Activated naive CD8-positive, alpha-beta T cell treated with anti-CD3 and anti-CD28 coated beads, Interleukin-2, amount 50 U/mL, for 24 hours (primary cell): ENCODE data around the gene ARHGAP20.
A peak's percentile ranks its signal among the peaks of the same experiment; 100 is the strongest.

Source experiments
- ATAC-seq: fragments of 150-1000 bp; cut with Tn5 transposase; one replicate; pipeline ENCODE4 v1.10.0; 2021
- DNase-seq: peaks from one replicate; pipeline ENCODE4 v3.0.0; 2021
- H3K27ac Mint-ChIP-seq: one replicate; pipeline ENCODE4 v1.8.0; 2021; ENCODE audit warnings: mild to moderate bottlenecking, mixed read lengths
- H3K27me3 Mint-ChIP-seq: one replicate; pipeline ENCODE4 v1.8.0; 2021; ENCODE audit warnings: mixed read lengths
- H3K36me3 Mint-ChIP-seq: one replicate; pipeline ENCODE4 v1.8.0; 2021; ENCODE audit warnings: low read depth, mixed read lengths
- H3K4me1 Mint-ChIP-seq: one replicate; pipeline ENCODE4 v1.8.0; 2021; ENCODE audit warnings: mixed read lengths
- H3K4me3 Mint-ChIP-seq: one replicate; pipeline ENCODE4 v1.8.0; 2021; ENCODE audit warnings: mild to moderate bottlenecking, moderate library complexity, mixed read lengths
- H3K9me3 Mint-ChIP-seq: one replicate; pipeline ENCODE4 v1.8.0; 2021; ENCODE audit warnings: mixed read lengths

The ARHGAP20 gene

DNA sequence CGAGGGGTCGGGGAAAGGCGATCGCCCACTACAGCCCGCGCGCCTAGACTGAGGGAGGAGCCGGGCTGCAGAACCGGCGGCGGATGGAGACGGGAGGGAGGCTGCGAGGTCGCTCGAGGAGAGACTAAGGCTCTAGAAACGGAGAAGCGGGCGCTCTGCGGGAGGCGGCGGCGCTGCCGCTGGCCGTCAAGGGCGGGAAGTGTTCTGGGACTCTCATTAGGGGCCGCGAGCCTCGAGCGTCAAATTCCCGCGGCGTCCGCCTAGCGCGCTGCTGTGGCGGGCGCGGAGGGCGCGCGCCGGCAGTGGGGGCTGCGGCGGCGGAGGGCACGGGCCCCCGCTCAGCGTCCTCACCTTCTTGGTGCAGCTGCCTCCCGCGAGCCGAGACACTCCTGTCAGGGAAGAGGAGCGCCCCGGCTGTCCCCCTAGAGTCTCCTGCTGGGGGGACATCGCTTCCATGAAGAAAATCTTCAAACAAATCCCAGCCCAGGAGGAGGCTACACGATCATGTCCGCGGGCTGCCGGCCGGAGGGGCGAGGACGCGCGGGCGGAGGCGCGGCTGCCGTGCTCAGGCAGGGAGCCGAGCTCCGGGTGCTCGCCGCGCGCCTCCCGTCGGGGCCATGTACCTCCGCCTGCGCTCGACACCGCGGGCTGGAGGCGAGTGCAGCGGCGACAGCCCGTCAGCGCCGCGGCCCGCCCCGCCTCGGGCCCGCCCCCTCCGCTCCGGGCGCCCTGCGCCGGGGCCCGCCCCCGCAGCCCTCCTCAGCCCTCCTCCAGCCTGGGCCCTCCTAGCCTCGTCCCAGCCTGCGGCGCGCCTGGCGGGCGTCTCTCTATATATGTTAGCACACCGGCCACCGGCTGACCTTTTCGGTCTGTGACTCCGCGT is at the start of gene ARHGAP20:
Gene ARHGAP20 (minus strand): TSS at position 662 of the 883 bp plus-strand sequence. CDS start 206 bp downstream, at position 456.
- ATAC-seq (peak; percentile 91), DNase-seq (peak; percentile 64)
- Mint-ChIP-seq H3K4me3 (peak within 1 kb of the TSS; percentile 61), H3K9me3 (no peaks in the 10 kb centered on the region), H3K27ac (no peak within 1 kb of the TSS), H3K27me3 (peaks cover 57% of the 10 kb centered on the region), H3K36me3 (no peaks in the 10 kb centered on the region), H3K4me1 (peaks cover 11% of the 10 kb centered on the region)

DNA sequence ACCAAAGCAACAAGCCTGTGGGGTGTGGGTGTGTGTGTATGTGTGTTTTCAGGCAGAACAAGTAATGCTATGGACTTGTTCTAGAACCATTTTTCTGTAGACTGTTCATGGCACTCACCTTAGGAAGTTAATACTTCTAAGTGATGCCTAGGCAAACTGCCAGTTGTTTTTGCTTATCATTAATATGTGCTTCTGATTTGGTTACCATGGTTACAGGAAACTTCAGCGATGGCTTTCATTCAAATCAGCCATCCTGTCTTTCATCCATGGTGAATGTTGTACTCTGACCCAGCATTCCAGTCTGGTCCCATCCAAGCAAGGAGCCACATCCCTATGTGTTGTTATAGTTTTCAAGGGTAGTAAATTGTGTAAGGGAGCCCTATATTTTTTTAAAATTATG is 49.8 kb upstream of the ARHGAP20 start:
- Mint-ChIP-seq H3K9me3 (no peaks in the 10 kb centered on the region), H3K4me3 (no peak overlapping the region), H3K27me3 (peaks cover 16% of the 10 kb centered on the region), H3K27ac (no peak overlapping the region), H3K36me3 (no peaks in the 10 kb centered on the region), H3K4me1 (no peaks in the 10 kb centered on the region)
- ATAC-seq (no peak), DNase-seq (no peak)

- ATAC-seq (no peak), DNase-seq (no peak)
- Mint-ChIP-seq H3K4me1 (no peaks in the 10 kb centered on the region), H3K4me3 (no peak overlapping the region), H3K27me3 (peaks cover 15% of the 10 kb centered on the region), H3K36me3 (no peaks in the 10 kb centered on the region), H3K27ac (no peak overlapping the region), H3K9me3 (no peaks in the 10 kb centered on the region)
Observed at GRCh38 chr11:110761131-110761530, 48.9 kb upstream of the ARHGAP20 start.

DNA sequence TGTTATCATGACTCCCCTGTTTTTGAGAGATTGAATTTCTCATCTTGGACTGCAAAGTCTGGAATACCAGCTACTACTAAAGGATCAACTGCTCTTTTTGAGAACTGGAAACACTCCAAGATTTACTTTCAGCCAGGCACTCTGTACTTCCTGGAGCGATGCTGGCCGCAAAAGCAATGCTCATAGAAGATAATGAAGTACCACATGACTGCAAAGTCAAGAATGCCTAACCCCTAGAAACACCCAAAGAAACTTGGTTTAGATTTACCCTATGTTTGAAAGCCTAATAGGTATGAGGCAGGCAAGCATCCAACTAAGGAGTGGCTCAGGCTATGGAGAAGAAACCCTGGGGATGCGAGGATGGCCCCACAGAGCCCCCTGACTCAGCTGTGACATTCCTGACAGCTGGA is 47.7 kb upstream of the ARHGAP20 start:
- Mint-ChIP-seq H3K4me3 (no peak overlapping the region), H3K27ac (no peak overlapping the region), H3K27me3 (peaks cover 14% of the 10 kb centered on the region), H3K9me3 (no peaks in the 10 kb centered on the region), H3K4me1 (no peaks in the 10 kb centered on the region), H3K36me3 (no peaks in the 10 kb centered on the region)
- ATAC-seq = no peak
- DNase-seq = no peak

- DNase-seq = no peak
- no peaks in the 10 kb centered on the region for H3K4me1 Mint-ChIP-seq
- no peak overlapping the region for H3K4me3 Mint-ChIP-seq
- H3K27ac Mint-ChIP-seq = no peak overlapping the region
- H3K36me3 Mint-ChIP-seq = no peaks in the 10 kb centered on the region
- peaks cover 15% of the 10 kb centered on the region for H3K27me3 Mint-ChIP-seq
- ATAC-seq = no peak
- H3K9me3 Mint-ChIP-seq = peaks cover 5% of the 10 kb centered on the region
Observed at GRCh38 chr11:110757962-110758755, 45.9 kb upstream of the ARHGAP20 start.

GRCh38 chr11:110757066-110757465 is 44.8 kb upstream of the ARHGAP20 start:
- Mint-ChIP-seq H3K4me3 (no peak overlapping the region), H3K27ac (no peak overlapping the region), H3K36me3 (no peaks in the 10 kb centered on the region), H3K9me3 (peaks cover 8% of the 10 kb centered on the region), H3K4me1 (no peaks in the 10 kb centered on the region), H3K27me3 (peaks cover 17% of the 10 kb centered on the region)
- DNase-seq (no peak), ATAC-seq (no peak)

DNA sequence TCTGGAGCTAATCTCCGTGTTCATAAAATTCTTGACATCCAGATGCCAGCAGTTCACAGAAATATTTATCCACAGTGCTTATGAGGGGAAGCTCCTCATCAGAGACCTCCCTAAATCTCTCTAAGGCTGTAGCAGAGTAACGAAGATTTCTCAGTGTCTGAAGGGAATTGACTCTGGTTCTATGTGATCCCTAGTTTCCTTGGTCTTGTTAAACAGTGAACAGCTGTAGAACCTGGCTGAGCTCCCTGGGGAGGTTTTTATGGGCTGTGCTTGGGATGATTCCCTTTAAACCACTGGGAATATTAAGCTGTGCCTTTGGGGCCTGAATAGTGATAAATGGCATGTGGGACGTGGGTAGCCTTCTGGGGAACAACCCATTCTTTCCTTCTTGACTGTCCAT is 43.7 kb upstream of the ARHGAP20 start:
- no peak for DNase-seq
- Mint-ChIP-seq H3K9me3 (peaks cover 15% of the 10 kb centered on the region), H3K36me3 (peaks cover 2% of the 10 kb centered on the region), H3K27ac (no peak overlapping the region), H3K4me3 (no peak overlapping the region), H3K4me1 (no peaks in the 10 kb centered on the region), H3K27me3 (peaks cover 24% of the 10 kb centered on the region)
- ATAC-seq = no peak

- H3K9me3 Mint-ChIP-seq = peaks cover 15% of the 10 kb centered on the region
- no peaks in the 10 kb centered on the region for H3K4me1 Mint-ChIP-seq
- H3K4me3 Mint-ChIP-seq = no peak overlapping the region
- no peak for DNase-seq
- H3K27me3 Mint-ChIP-seq = peaks cover 16% of the 10 kb centered on the region
- no peak for ATAC-seq
- H3K36me3 Mint-ChIP-seq = peaks cover 2% of the 10 kb centered on the region
- no peak overlapping the region for H3K27ac Mint-ChIP-seq
Observed at GRCh38 chr11:110752890-110753289, 40.7 kb upstream of the ARHGAP20 start.

GRCh38 chr11:110750100-110750499 is 37.9 kb upstream of the ARHGAP20 start:
- no peak for DNase-seq
- peaks cover 2% of the 10 kb centered on the region for H3K36me3 Mint-ChIP-seq
- no peak overlapping the region for H3K4me3 Mint-ChIP-seq
- no peak for ATAC-seq
- H3K9me3 Mint-ChIP-seq = peaks cover 15% of the 10 kb centered on the region
- H3K27ac Mint-ChIP-seq = no peak overlapping the region
- peaks cover 10% of the 10 kb centered on the region for H3K27me3 Mint-ChIP-seq
- H3K4me1 Mint-ChIP-seq = no peaks in the 10 kb centered on the region

DNA sequence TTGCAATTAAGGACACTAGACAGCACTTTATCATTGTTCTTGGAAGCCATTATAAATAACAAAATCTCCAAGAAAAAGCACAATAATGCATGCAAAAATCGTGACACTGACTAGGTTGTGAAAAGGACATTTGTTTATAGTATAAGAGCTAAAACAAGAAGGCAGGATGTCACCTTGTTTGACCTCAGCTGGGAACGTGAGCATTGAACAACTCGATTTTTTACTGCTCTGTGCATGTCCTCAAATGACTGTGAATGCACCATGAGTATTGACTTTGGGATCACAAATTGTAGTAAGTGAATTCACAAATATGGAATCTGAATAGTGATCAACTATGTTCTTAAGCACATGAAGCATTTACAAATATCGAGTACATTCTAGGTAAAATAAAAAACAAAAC is 35.3 kb upstream of the ARHGAP20 start:
- no peak for ATAC-seq
- H3K9me3 Mint-ChIP-seq = peaks cover 7% of the 10 kb centered on the region
- no peak overlapping the region for H3K27ac Mint-ChIP-seq
- H3K4me1 Mint-ChIP-seq = no peaks in the 10 kb centered on the region
- peaks cover 7% of the 10 kb centered on the region for H3K27me3 Mint-ChIP-seq
- no peak for DNase-seq
- no peak overlapping the region for H3K4me3 Mint-ChIP-seq
- peaks cover 2% of the 10 kb centered on the region for H3K36me3 Mint-ChIP-seq

DNA sequence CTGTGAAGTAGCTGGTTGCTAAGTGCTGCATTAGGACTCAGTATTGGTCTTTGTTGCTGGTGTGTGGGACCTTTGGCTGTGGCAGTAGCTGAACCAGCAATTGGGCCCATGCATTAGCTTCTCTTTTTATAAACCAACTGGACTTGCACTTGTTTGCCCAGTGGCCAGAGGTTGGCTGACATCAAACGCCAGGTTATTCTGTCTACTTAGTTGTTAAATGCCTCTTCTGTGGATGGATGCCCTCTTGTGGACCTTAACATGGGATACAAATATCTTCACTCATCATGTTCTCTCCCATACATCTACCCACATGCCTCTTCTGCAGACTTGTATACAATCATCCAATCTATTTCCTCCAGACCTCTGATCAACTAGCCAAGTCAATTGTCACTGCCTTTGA is 26.4 kb upstream of the ARHGAP20 start:
- Mint-ChIP-seq H3K27me3 (peaks cover 10% of the 10 kb centered on the region), H3K4me1 (no peaks in the 10 kb centered on the region), H3K9me3 (no peaks in the 10 kb centered on the region), H3K27ac (no peak overlapping the region), H3K36me3 (no peaks in the 10 kb centered on the region), H3K4me3 (no peak overlapping the region)
- ATAC-seq (no peak), DNase-seq (no peak)

- ATAC-seq (no peak), DNase-seq (no peak)
- Mint-ChIP-seq H3K27ac (no peak overlapping the region), H3K9me3 (no peaks in the 10 kb centered on the region), H3K27me3 (peaks cover 11% of the 10 kb centered on the region), H3K4me1 (no peaks in the 10 kb centered on the region), H3K36me3 (no peaks in the 10 kb centered on the region), H3K4me3 (no peak overlapping the region)
Observed at GRCh38 chr11:110737593-110737992, 25.4 kb upstream of the ARHGAP20 start.

DNA sequence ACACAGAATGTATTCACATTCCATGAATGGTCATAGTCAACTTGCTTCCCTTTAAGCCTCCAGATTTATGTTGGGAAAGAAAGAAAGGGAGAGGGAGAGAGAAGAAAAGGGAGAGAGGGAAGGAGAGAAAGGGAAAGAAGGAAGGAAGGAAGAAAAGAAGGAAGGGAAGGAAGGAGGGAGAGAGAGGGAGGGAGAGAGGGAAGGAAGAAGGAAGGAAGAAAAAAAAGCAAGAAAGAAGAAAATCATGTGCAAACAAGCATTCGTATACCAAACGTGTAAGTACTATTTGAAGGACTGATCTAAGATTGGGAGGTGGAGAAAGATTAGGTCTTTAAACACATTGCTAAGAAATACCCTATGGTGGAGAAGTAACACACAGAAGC is 23.9 kb upstream of the ARHGAP20 start:
- H3K4me3 Mint-ChIP-seq = no peak overlapping the region
- H3K27ac Mint-ChIP-seq = no peak overlapping the region
- ATAC-seq (no peak), DNase-seq (no peak)
- H3K36me3 Mint-ChIP-seq = no peaks in the 10 kb centered on the region
- no peaks in the 10 kb centered on the region for H3K9me3 Mint-ChIP-seq
- peaks cover 13% of the 10 kb centered on the region for H3K27me3 Mint-ChIP-seq
- H3K4me1 Mint-ChIP-seq = no peaks in the 10 kb centered on the region

DNA sequence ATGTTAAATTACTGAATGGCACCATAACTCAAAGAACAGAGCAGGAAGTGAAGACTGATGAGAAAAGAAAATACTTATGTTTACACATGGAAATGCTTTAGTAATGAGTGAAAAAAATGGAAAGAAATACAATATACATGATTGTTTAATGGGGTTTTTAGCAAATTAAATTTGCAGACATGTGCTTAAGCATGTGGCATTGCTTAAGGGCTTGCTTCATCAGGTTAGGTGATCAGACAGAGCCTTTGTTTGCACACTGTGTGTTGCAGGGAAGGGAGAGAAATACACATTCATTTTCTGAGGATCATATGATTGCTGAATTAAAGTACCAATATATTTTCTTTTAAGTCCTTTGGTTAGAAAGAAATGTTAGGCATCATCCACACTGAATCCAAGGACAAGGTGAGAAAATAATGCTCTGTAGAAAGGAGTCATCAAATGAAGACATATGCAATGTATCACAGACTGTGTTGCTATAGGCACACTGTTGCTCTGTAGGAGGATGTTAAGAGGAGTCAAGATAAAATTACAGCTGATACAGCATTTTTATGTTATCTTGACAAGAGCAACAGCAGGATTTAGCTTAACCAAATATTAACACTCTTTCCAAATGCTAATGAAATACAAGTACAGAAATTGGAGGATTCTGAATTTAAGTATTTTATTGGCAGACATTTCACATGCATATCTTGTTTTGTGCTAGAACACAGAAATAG is 23.4 kb upstream of the ARHGAP20 start:
- H3K4me1 Mint-ChIP-seq = no peaks in the 10 kb centered on the region
- ATAC-seq (no peak), DNase-seq (no peak)
- no peaks in the 10 kb centered on the region for H3K36me3 Mint-ChIP-seq
- peaks cover 18% of the 10 kb centered on the region for H3K27me3 Mint-ChIP-seq
- no peak overlapping the region for H3K27ac Mint-ChIP-seq
- H3K4me3 Mint-ChIP-seq = no peak overlapping the region
- no peaks in the 10 kb centered on the region for H3K9me3 Mint-ChIP-seq
